Choroid plexus epithelial cell (primary cell): ENCODE measurements around the gene KIF20B.
"Not testable (repeated sequence)": the region's sequence is repeated elsewhere in the genome, so short reads cannot be mapped to it uniquely, and the experiment has no call there.

ENCODE experiments used
- DNase-seq: peaks from one replicate; pipeline ENCODE4 v3.0.0-alpha.2; 2010; ENCODE audit warnings: low read depth
- H3K4me3 ChIP-seq: 2 replicates; pipeline ENCODE4 v1.5.1; 2011; ENCODE audit warnings: low read depth, mild to moderate bottlenecking, control low read depth, low read length, moderate library complexity
- CTCF ChIP-seq: conservative IDR thresholded peaks from 2 replicates; pipeline ENCODE4 v1.5.1; 2011; ENCODE audit warnings: low read depth, mild to moderate bottlenecking, control low read depth, inconsistent platforms, low read length, moderate library complexity

KIF20B gene

GRCh38 chr10:89738551-89739209 lies 37.3 kb downstream of the KIF20B start:
- peak; percentile 8 for DNase-seq
- no peak overlapping the region for H3K4me3 ChIP-seq
- no peak for TF ChIP-seq CTCF

GRCh38 chr10:89741126-89741762 lies 39.9 kb downstream of the KIF20B start:
- no peak for TF ChIP-seq CTCF
- DNase-seq = no peak
- H3K4me3 ChIP-seq = no peak overlapping the region

GRCh38 chr10:89744026-89744425 lies 42.6 kb downstream of the KIF20B start:
- TF ChIP-seq CTCF = no peak
- no peak overlapping the region for H3K4me3 ChIP-seq
- peak; percentile 56 for DNase-seq

GRCh38 chr10:89745903-89746302 lies 44.5 kb downstream of the KIF20B start:
- TF ChIP-seq CTCF = no peak
- no peak for DNase-seq
- H3K4me3 ChIP-seq = no peak overlapping the region

GRCh38 chr10:89750441-89750840 lies 49.1 kb downstream of the KIF20B start:
- TF ChIP-seq CTCF = no peak
- no peak for DNase-seq
- no peak overlapping the region for H3K4me3 ChIP-seq

GRCh38 chr10:89755374-89755773 lies 54.0 kb downstream of the KIF20B start:
- H3K4me3 ChIP-seq = no peak overlapping the region
- no peak for TF ChIP-seq CTCF
- no peak for DNase-seq

- no peak for TF ChIP-seq CTCF
- no peak for DNase-seq
- no peak overlapping the region for H3K4me3 ChIP-seq
Measured at GRCh38 chr10:89759531-89759930, 58.1 kb downstream of the KIF20B start.

- not testable (repeated sequence) for H3K4me3 ChIP-seq
Measured at GRCh38 chr10:89763671-89764070, 62.3 kb downstream of the KIF20B start.

More at GRCh38 chr10:89763671-89764070, 62.3 kb downstream of the KIF20B start:
- not testable (repeated sequence) for DNase-seq
